Endothelial cell of umbilical vein (primary cell): ENCODE results near the gene LZIC.

Experiments used
- CTCF ChIP-seq, 2 donors: IDR thresholded peaks; 1 replicate in 1 of 2; 2 replicates in 1 of 2; pipeline ENCODE4 v1.5.1; 2011; ENCODE audit warnings: low read length in 2 of 2, mild to moderate bottlenecking in 2 of 2, moderate library complexity in 2 of 2, control low read depth in 1 of 2, inconsistent platforms in 1 of 2, low read depth in 1 of 2; ENCODE audit not compliant: insufficient read depth in 1 of 2; ENCODE audit errors: extremely low read depth in 1 of 2
- EZH2 ChIP-seq: IDR thresholded peaks from 2 replicates; pipeline ENCODE4 v1.6.1; 2012; ENCODE audit warnings: borderline replicate concordance, low read depth, mild to moderate bottlenecking, moderate library complexity, low read length, inconsistent platforms; ENCODE audit not compliant: severe bottlenecking
- FOS ChIP-seq: IDR thresholded peaks from 2 replicates; pipeline ENCODE4 v1.6.1; 2011; ENCODE audit warnings: mild to moderate bottlenecking, low read length, moderate library complexity, borderline replicate concordance; ENCODE audit not compliant: insufficient read depth
- GATA2 ChIP-seq: IDR thresholded peaks from 2 replicates; pipeline ENCODE4 v1.7.0; 2011; ENCODE audit warnings: low read depth, mild to moderate bottlenecking, moderate library complexity, mixed read lengths, low read length; ENCODE audit not compliant: insufficient read length, insufficient read depth
- JUN ChIP-seq: IDR thresholded peaks from 2 replicates; pipeline ENCODE4 v1.6.1; 2011; ENCODE audit warnings: borderline replicate concordance, low read depth; ENCODE audit not compliant: insufficient read length, insufficient read depth
- MAX ChIP-seq: IDR thresholded peaks from 2 replicates; pipeline ENCODE4 v1.6.1; 2011; ENCODE audit not compliant: insufficient read depth, insufficient read length
- POLR2A ChIP-seq: IDR thresholded peaks from 2 replicates; pipeline ENCODE4 v1.6.1; 2012; ENCODE audit warnings: low read depth, mild to moderate bottlenecking, control low read depth, low read length
- POLR2AphosphoS5 ChIP-seq: IDR thresholded peaks from 2 replicates; pipeline ENCODE4 v1.6.1; 2012; ENCODE audit warnings: low read depth, mild to moderate bottlenecking, control low read depth, low read length, moderate library complexity; ENCODE audit not compliant: insufficient read depth

GRCh38 chr1:9908871-9909233 lies 34.3 kb downstream of the LZIC start:
- TF ChIP-seq POLR2A (no peak), CTCF (IDR thresholded peaks at IDR 0.05; ENCODE audit: extremely low read depth in 1 of 2, insufficient read depth in 1 of 2, low read depth in 1 of 2, low read length in 2 of 2) (no peak), POLR2AphosphoS5 (no peak), MAX (no peak), JUN (no peak), EZH2 (no peak), FOS (no peak), GATA2 (no peak)
